Embryonic facial prominence (tissue), 1 donor: Measurements from ENCODE around the gene MXD4.

Source experiments
- DNase-seq: peaks from one replicate; pipeline ENCODE4 v3.0.0-alpha.2; 2016; ENCODE audit errors: extremely low spot score

Gene MXD4

GRCh38 chr4:2261853-2262144, at the start of gene MXD4:
Gene MXD4, minus strand, starts transcription at chr4:2262109. Its CDS starts 129 bp downstream, at chr4:2261980.
- DNase-seq = no peak

- no peak for DNase-seq
Measured at GRCh38 chr4:2306773-2307410, 45.0 kb upstream of the MXD4 start.

- DNase-seq = no peak
Measured at GRCh38 chr4:2305766-2306501, 44.0 kb upstream of the MXD4 start.

- no peak for DNase-seq
Measured at GRCh38 chr4:2304877-2305561, 43.1 kb upstream of the MXD4 start.

DNA sequence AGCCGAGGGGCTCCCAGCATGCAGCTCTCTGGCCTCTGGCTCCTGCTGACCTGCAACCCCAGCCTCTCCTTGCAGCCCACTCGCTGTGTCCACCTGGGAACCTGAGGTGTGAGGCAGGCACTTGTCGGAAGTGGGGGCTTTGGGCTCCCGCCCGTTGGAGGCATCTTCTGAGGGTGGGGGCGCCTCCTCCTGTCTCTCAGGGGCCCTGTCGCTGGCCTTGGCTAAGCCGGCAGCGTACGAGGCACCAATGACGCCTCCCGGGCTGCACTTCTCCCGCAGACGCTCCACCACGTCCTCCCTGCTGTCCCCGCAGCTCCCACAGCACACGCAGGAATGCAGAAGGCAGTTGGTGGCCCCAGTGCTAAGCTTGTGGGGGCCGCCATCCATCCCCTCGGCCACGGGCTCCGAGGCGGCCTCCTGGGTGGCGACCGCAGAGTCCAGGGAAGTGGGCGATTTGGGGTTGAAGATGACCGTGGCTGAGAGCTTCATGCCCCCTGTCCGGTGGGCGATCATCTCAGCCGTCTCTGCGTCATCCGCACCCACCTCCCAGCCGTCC, 42.5 kb upstream of the MXD4 start:
- no peak for DNase-seq

DNA sequence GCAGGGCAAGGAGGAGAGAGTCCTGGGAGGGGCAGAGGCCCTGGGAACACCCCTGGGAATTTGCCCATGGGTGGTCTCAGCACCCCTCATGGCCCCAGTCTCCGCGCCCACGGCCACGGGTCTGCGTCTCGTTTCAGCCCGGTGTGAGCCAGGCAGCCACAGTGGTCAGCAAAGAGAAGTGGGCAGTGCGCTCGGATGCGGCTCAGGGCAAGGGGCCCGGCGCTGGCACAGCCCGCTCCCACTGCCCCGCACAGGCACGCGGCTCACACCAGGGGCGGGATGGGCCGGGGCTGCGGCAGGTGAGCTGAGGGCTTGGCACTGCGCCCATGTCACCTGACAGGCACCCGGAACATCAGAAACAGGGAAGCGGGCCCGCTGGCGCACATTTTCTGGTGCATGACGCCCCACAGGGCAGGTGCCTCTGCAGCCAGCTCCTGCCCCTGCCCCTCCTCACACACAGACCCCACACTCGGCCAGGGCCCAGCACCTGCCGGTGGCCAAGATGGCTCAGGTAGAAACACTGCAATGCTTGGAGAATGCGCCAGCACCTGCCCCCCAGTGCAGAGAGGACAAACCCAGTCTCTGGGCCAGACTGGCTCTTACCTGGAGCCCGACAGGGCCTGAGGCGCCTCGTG, 41.9 kb upstream of the MXD4 start:
- DNase-seq = no peak

DNA sequence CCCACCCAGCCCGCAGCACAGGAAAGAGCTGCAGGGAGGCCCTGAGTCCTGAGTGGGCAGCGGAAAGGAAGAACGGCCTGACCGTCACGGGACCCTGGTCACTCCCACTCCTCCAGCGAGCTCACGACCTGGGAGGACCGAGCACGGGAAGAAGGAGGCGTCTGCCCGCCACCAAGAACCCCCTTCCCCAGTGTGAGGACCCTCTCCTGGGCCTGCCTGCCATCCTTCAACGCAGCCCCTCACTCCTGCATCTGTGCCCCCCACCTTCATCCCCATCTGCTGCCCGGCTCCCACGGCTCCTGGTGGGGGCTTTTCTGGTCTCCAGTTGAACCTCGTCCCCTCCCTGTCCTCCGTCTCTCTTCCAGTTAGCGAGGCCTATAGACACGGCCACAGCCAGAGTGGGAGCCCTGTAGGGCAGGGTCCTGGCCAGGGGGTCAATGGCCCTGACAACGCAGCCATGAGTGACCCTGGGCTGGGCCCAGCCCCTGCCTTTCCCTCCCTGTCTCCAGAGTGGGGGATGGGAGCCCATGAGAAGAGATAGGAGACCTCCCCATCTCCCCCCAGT, 41.3 kb upstream of the MXD4 start:
- no peak for DNase-seq

DNA sequence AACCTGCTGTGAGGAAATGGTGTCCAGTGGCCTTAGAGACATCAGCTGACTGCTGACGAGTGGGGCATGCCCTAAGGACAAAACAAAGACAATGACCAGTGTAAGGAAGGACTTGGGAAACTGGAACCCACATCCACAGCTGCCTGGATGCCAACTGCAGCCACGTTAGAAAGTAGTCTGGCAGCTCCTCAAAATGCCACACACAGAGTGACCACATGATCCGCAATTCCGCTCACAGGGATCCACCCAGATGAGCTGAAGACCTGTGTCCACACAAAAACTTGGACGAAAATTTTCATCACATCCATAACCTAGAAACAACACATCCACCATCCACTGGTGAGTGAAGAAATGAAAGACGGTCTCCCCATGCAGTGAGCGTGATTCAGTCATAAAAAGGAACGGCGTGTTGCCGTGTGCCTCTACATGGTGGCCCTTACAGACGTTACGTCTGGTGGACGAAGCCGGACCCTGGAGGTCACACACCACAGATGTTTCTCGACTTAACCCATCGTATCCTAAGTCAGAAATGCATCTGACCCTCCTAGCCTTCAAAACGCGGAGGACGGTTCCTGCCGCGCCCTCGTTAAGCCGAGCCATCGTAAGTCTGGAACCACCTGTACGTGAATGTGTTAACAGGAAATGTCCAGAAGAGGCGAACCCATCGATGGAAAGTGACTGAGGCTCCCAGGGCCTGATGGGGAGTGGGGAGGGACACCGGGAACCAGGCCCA, 40.6 kb upstream of the MXD4 start:
- DNase-seq = no peak

- no peak for DNase-seq
Measured at GRCh38 chr4:2301806-2302205, 39.9 kb upstream of the MXD4 start.

GRCh38 chr4:2301225-2301642, 39.3 kb upstream of the MXD4 start:
- no peak for DNase-seq

GRCh38 chr4:2300431-2301224, 38.7 kb upstream of the MXD4 start:
- no peak for DNase-seq

GRCh38 chr4:2299794-2300193, 37.9 kb upstream of the MXD4 start:
- no peak for DNase-seq

DNA sequence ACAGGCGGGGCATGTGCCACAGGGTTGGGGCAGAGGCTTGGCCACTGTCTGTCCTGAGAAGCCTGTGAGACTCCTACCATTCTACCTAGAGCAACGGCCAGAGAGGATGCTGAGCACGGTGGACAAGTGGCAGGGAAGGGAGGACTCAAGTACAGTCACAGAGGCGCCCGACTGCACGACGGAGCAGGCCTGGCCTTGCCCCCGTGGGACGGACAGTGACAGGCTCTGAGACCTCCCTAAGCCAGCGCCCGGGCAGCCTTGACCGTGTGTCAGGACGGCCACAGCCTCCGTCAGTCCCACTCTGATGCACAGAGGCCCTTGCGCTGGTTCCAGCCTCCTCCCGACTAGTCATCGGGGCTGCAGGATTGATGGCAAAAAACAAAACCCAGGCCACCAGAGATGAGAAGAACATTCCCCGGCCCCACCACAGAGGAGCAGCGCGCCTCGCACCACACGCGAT, 36.7 kb upstream of the MXD4 start:
- no peak for DNase-seq

- no peak for DNase-seq
Measured at GRCh38 chr4:2297606-2298531, 36.0 kb upstream of the MXD4 start.

GRCh38 chr4:2296631-2297601, 35.0 kb upstream of the MXD4 start:
- no peak for DNase-seq

DNA sequence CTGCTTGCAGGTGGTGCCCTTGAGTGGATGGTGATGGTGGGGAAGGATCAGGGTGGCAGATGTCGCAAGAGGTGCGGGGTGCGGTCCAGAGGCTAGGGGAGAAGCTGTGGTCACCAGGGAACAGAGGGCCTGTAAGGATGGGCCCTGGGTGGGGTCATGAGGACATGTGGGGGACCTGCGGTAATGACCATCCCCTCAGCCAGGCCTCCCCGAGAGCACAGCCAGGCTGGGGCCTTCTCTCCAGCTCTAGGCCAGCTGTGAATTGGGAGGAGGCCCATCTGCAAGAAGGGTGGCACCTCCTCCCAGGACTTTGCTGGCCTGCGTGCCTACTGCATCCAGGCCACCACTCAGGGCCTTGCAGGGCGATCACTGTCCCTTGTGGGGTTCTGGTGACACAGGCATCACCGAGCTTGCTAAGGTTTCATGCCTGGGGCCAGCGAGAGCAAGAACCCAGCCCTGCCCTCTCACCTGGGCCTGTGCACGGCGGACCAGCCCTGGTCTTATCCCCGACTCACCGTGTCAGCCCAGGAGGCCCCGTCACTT, 34.1 kb upstream of the MXD4 start:
- DNase-seq = no peak

DNA sequence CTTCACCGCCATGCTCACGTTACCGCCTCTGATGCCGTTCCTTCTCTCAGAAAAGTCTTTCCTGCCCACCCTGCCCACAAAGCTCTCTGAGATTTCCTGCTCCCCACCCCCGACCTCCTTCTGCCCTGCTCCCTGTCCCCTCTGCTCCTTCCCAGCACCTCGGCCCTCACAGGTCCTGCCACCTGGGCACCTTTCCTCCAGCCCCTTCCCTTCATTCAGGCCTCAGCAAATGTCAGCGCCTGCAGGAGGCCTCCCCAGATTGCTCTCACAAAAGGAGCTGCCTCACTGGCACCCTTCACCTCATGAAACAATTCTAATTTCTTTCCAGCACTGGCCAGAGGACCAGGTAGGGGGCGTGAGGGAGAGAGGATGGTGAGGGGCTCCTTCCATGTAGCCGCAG, 33.6 kb upstream of the MXD4 start:
- no peak for DNase-seq

DNA sequence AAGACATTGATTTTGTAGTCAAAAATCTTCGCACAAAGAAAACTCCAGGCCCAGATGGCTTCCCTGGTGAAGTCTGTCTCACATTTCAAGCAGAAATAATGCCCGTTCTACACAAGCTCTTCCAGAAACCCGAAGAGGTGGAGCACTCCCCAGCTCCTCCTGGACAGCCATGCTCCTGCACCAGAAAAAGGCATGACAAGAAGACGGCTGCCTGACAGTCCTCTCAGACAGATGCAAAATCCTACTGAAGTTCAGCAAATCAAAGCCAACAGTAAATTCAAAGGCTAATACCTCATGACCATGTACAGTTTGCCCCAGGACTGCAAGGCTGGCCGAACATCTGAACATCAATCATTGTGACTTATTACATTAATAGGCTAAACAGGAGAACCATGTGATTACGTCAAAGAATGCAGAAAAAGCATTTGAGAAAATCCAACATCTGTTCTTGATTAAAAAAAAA, 30.8 kb upstream of the MXD4 start:
- no peak for DNase-seq
